ENCODE results near the gene SYNE1.

GRCh38 chr6:152301765-152302568 is 335.2 kb downstream of the SYNE1 start:
- TF ChIP-seq GATA3 (IDR thresholded peaks at IDR 0.05; ENCODE audit: borderline replicate concordance), result no peak
- no peak for TF ChIP-seq RNF2 (IDR thresholded peaks at IDR 0.05; ENCODE audit: borderline replicate concordance, low read depth)

Data from A549 (cell line).